Endothelial cell of umbilical vein (primary cell): ENCODE measurements around the gene ARHGEF7. TPM values are rescaled to one million over a fixed set of nuclear protein-coding genes. Genes with fewer than 3 reads are reported as not detected.

ENCODE experiments used
- BruUV-seq: library from RNA; stranded (reverse); fragments of 400-500 nt; replicated peaks from 2 replicates; lab custom pipeline; 2021; lab: Mats Ljungman, UMichigan
- CTCF ChIA-PET: fragments of 300-600, 350-600 bp; sonication (Branson Sonifier 250); formaldehyde crosslinking; loops from one replicate; lab custom pipeline; 2021; ENCODE audit warnings: antibody characterized with exemption, inconsistent platforms; lab: Charles Lee
- POLR2A ChIA-PET: fragments of 300-600, 350-600 bp; sonication (Branson Sonifier 250); formaldehyde crosslinking; loops from one replicate; lab custom pipeline; 2021; ENCODE audit warnings: antibody characterized with exemption, inconsistent platforms; lab: Charles Lee
- DNase-seq: peaks from one replicate; pipeline ENCODE4 v3.0.0-alpha.2; 2011; ENCODE audit warnings: low read depth, low spot score
- FAIRE-seq: peaks from 2 replicates; lab custom pipeline; 2011; peaks lifted over from hg19 to GRCh38; lab: Jason Lieb, UNC
- H2AFZ ChIP-seq: 2 replicates; pipeline ENCODE4 v1.6.0; 2012; ENCODE audit warnings: low read depth, low read length, control low read depth, inconsistent platforms
- H3K27ac ChIP-seq: 2 replicates; pipeline ENCODE4 v1.5.1; 2011; ENCODE audit warnings: low read depth, mild to moderate bottlenecking, control low read depth, low read length, moderate library complexity; ENCODE audit not compliant: insufficient read depth
- H3K27me3 ChIP-seq, 2 experiments: 2 replicates each; pipeline versions ENCODE4 v1.6.0 to v1.6.1; 2011; ENCODE audit warnings: low read length in 2 of 2, mixed read lengths in 1 of 2; ENCODE audit not compliant: control insufficient read depth in 2 of 2, insufficient read depth in 2 of 2
- H3K36me3 ChIP-seq, 2 experiments: 2 replicates in 1 of 2; 3 replicates in 1 of 2; pipeline ENCODE4 v1.5.1; 2011; ENCODE audit warnings: low read length in 2 of 2, mild to moderate bottlenecking in 1 of 2, moderate library complexity in 1 of 2; ENCODE audit not compliant: control insufficient read depth in 2 of 2, insufficient read depth in 2 of 2; ENCODE audit errors: extremely low read depth in 1 of 2
- H3K4me1 ChIP-seq: 3 replicates; pipeline ENCODE4 v1.5.1; 2011; ENCODE audit warnings: mild to moderate bottlenecking, low read length; ENCODE audit not compliant: control insufficient read depth, insufficient read depth; ENCODE audit errors: extremely low read depth
- H3K4me2 ChIP-seq: 2 replicates; pipeline ENCODE4 v1.6.1; 2011; ENCODE audit warnings: low read length, control low read depth, mixed read lengths; ENCODE audit not compliant: insufficient read depth
- H3K4me3 ChIP-seq, 3 experiments: fragments of 200-600 bp in 1 of 3; sonication (generic), shearing (Covaris generic) in 1 of 3; replicated peaks in 1 of 3; 2 replicates each; pipeline ENCODE4 v1.5.1; 2011 to 2016; ENCODE audit warnings: control low read depth in 3 of 3, low read length in 3 of 3, mild to moderate bottlenecking in 2 of 3, inconsistent platforms in 1 of 3, low read depth in 1 of 3, moderate library complexity in 1 of 3; ENCODE audit not compliant: insufficient read depth in 1 of 3
- H3K79me2 ChIP-seq: 2 replicates; pipeline ENCODE4 v1.6.0; 2012; ENCODE audit warnings: low read length, inconsistent platforms; ENCODE audit not compliant: control insufficient read depth, insufficient read depth
- H3K9ac ChIP-seq: replicated peaks from 2 replicates; pipeline ENCODE3; 2011; ENCODE audit warnings: low read length, control low read depth; ENCODE audit not compliant: insufficient read depth; ENCODE audit errors: extremely low read depth
- H3K9me1 ChIP-seq: replicated peaks from 3 replicates; pipeline ENCODE4 v1.6.0; 2011; ENCODE audit warnings: mild to moderate bottlenecking, low read length; ENCODE audit not compliant: control insufficient read depth, insufficient read depth; ENCODE audit errors: extremely low read depth
- H3K9me3 ChIP-seq: replicated peaks from 2 replicates; pipeline ENCODE4 v1.5.1; 2012; ENCODE audit warnings: low read length, inconsistent platforms; ENCODE audit not compliant: control insufficient read depth, insufficient read depth
- H4K20me1 ChIP-seq: replicated peaks from 2 replicates; pipeline ENCODE3; 2011; ENCODE audit warnings: mild to moderate bottlenecking, low read length; ENCODE audit not compliant: control insufficient read depth, insufficient read depth; ENCODE audit errors: extremely low read depth
- EZH2 ChIP-seq: IDR thresholded peaks from 2 replicates; pipeline ENCODE4 v1.6.1; 2012; ENCODE audit warnings: borderline replicate concordance, low read depth, mild to moderate bottlenecking, moderate library complexity, low read length, inconsistent platforms; ENCODE audit not compliant: severe bottlenecking
- FOS ChIP-seq: IDR thresholded peaks from 2 replicates; pipeline ENCODE4 v1.6.1; 2011; ENCODE audit warnings: mild to moderate bottlenecking, low read length, moderate library complexity, borderline replicate concordance; ENCODE audit not compliant: insufficient read depth
- GATA2 ChIP-seq: IDR thresholded peaks from 2 replicates; pipeline ENCODE4 v1.7.0; 2011; ENCODE audit warnings: low read depth, mild to moderate bottlenecking, moderate library complexity, mixed read lengths, low read length; ENCODE audit not compliant: insufficient read length, insufficient read depth
- JUN ChIP-seq: IDR thresholded peaks from 2 replicates; pipeline ENCODE4 v1.6.1; 2011; ENCODE audit warnings: borderline replicate concordance, low read depth; ENCODE audit not compliant: insufficient read length, insufficient read depth
- MAX ChIP-seq: IDR thresholded peaks from 2 replicates; pipeline ENCODE4 v1.6.1; 2011; ENCODE audit not compliant: insufficient read depth, insufficient read length
- MYC ChIP-seq: IDR thresholded peaks from one replicate; pipeline ENCODE4 v1.6.1; 2011; ENCODE audit warnings: mild to moderate bottlenecking, low read depth, low read length
- POLR2A ChIP-seq: IDR thresholded peaks from 2 replicates; pipeline ENCODE4 v1.6.1; 2012; ENCODE audit warnings: low read depth, mild to moderate bottlenecking, control low read depth, low read length
- POLR2AphosphoS5 ChIP-seq: IDR thresholded peaks from 2 replicates; pipeline ENCODE4 v1.6.1; 2012; ENCODE audit warnings: low read depth, mild to moderate bottlenecking, control low read depth, low read length, moderate library complexity; ENCODE audit not compliant: insufficient read depth
- dilution Hi-C: fragments of 300-500 bp; cut with MboI; formaldehyde crosslinking; loops from one replicate; pipeline ENCODE4 v1.15.0; 2019; ENCODE audit warnings: low sequenced_read_pairs; ENCODE audit not compliant: extremely low pct_ligation_motif_present
- intact Hi-C: fragments of 100-400 bp; cut with micrococcal nuclease; formaldehyde crosslinking; loops from one replicate; pipeline ENCODE4 v1.10.0; 2022
- polyA plus RNA-seq, 4 experiments: library from polyadenylated mRNA; depleted of rRNA in 3 of 4; stranded (reverse) in 3 of 4; unstranded in 1 of 4; fragments of >200 nt; gene quantifications; 2 replicates each; pipeline versions ENCODE4 v1.2.1 to v1.2.3, GENCODE V29; 2011 to 2012; ENCODE audit warnings: missing spikeins in 1 of 4
- total RNA-seq: library from RNA; stranded (reverse); gene quantifications from 2 replicates; pipeline ENCODE4 v1.2.3, GENCODE V29; 2021
- TF ChIP-seq, protein P1 (sequence below), 2 donors: IDR thresholded peaks; 1 replicate in 1 of 2; 2 replicates in 1 of 2; pipeline ENCODE4 v1.5.1; 2011; ENCODE audit warnings: low read length in 2 of 2, mild to moderate bottlenecking in 2 of 2, moderate library complexity in 2 of 2, control low read depth in 1 of 2, inconsistent platforms in 1 of 2, low read depth in 1 of 2; ENCODE audit not compliant: insufficient read depth in 1 of 2; ENCODE audit errors: extremely low read depth in 1 of 2

The ARHGEF7 gene
- total and polyA plus RNA-seq, 2 donors (not counting 3 experiments of a cell fraction or from before 2014, with no cell fraction given): 94.9 to 155 TPM

GRCh38 chr13:111074826-111075225 lies 40.3 kb upstream of the ARHGEF7 start:
- intact Hi-C loops: no loop called here
- H3K9me3 ChIP-seq: no peaks in the 10 kb centered on the region
- no peak overlapping the region for H3K27ac ChIP-seq
- dilution Hi-C loops: no loop called here
- no peak for TF ChIP-seq MAX
- TF ChIP-seq MYC: no peak
- TF ChIP-seq JUN: no peak
- TF ChIP-seq POLR2A: no peak
- no peak for TF ChIP-seq FOS
- TF ChIP-seq, protein P1, sequence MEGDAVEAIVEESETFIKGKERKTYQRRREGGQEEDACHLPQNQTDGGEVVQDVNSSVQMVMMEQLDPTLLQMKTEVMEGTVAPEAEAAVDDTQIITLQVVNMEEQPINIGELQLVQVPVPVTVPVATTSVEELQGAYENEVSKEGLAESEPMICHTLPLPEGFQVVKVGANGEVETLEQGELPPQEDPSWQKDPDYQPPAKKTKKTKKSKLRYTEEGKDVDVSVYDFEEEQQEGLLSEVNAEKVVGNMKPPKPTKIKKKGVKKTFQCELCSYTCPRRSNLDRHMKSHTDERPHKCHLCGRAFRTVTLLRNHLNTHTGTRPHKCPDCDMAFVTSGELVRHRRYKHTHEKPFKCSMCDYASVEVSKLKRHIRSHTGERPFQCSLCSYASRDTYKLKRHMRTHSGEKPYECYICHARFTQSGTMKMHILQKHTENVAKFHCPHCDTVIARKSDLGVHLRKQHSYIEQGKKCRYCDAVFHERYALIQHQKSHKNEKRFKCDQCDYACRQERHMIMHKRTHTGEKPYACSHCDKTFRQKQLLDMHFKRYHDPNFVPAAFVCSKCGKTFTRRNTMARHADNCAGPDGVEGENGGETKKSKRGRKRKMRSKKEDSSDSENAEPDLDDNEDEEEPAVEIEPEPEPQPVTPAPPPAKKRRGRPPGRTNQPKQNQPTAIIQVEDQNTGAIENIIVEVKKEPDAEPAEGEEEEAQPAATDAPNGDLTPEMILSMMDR (IDR thresholded peaks at IDR 0.05; ENCODE audit: extremely low read depth in 1 of 2, insufficient read depth in 1 of 2, low read depth in 1 of 2, low read length in 2 of 2): no peak
- TF ChIP-seq POLR2AphosphoS5: no peak
- no peak for TF ChIP-seq EZH2
- TF ChIP-seq GATA2: no peak
- FAIRE-seq (no peak), DNase-seq (no peak)
- H3K9me1 ChIP-seq: no peaks in the 10 kb centered on the region
- no TSS peak for BruUV-seq
- no peaks in the 10 kb centered on the region for H3K79me2 ChIP-seq
- H3K4me2 ChIP-seq: no peak overlapping the region
- no peaks in the 10 kb centered on the region for H4K20me1 ChIP-seq
- CTCF ChIA-PET: no interaction called here
- H3K9ac ChIP-seq: no peak overlapping the region
- no peak overlapping the region for H3K4me3 ChIP-seq
- H3K27me3 ChIP-seq: no peaks in the 10 kb centered on the region
- no peak overlapping the region for H2AFZ ChIP-seq
- POLR2A ChIA-PET: no interaction called here
- H3K4me1 ChIP-seq: no peaks in the 10 kb centered on the region
- H3K36me3 ChIP-seq: no peaks in the 10 kb centered on the region
